ENCODE results near the gene TDO2.

The TDO2 gene

GRCh38 chr4:155952501-155952901, 49.0 kb downstream of the TDO2 start:
- Histone ChIP-seq H3K9me3 (ENCODE audit: insufficient read depth, low read length) (no peaks in the 10 kb centered on the region), H3K27ac (ENCODE audit: low read length) (no peak overlapping the region), H3K4me2 (ENCODE audit: low read length) (peak overlapping the region; percentile 20), H3K36me3 (replicated peaks; ENCODE audit: low read depth, low read length) (no peaks in the 10 kb centered on the region), H3K27me3 (ENCODE audit: low read depth, low read length) (no peaks in the 10 kb centered on the region), H3K4me3 (ENCODE audit: low read length) (peak overlapping the region; percentile 15; the same call in 1 of the 2 replicates), H3K4me1 (ENCODE audit: low read length) (peaks cover 9% of the 10 kb centered on the region), H4K20me1 (ENCODE audit: insufficient read depth, low read length) (no peaks in the 10 kb centered on the region), H2AFZ (ENCODE audit: low read depth, low read length) (no peak overlapping the region), H3K9ac (ENCODE audit: low read length) (peak overlapping the region; percentile 99; the same call in 1 of the 2 replicates), H3K79me2 (ENCODE audit: low read length) (no peaks in the 10 kb centered on the region)
- TF ChIP-seq EZH2phosphoT487 (IDR thresholded peaks at IDR 0.05; ENCODE audit: low read depth) (no peak), CTCF (IDR thresholded peaks at IDR 0.05; ENCODE audit: low read depth, low read length) (no peak)

GRCh38 chr4:155953151-155954117, 49.9 kb downstream of the TDO2 start, which contains the start of gene CTSO:
TSS of gene CTSO (minus strand) at chr4:155953866. CDS start at chr4:155953847, 19 bp downstream.
- peaks cover 9% of the 10 kb centered on the region for H3K4me1 ChIP-seq (ENCODE audit: low read length)
- peak within 1 kb of the TSS; percentile 90 for H3K27ac ChIP-seq (ENCODE audit: low read length)
- H2AFZ ChIP-seq (ENCODE audit: low read depth, low read length) = peak within 1 kb of the TSS; percentile 100
- H3K36me3 ChIP-seq (replicated peaks; ENCODE audit: low read depth, low read length) = no peaks in the 10 kb centered on the region
- no peaks in the 10 kb centered on the region for H3K79me2 ChIP-seq (ENCODE audit: low read length)
- peak within 1 kb of the TSS; percentile 90 for H3K4me2 ChIP-seq (ENCODE audit: low read length)
- no peaks in the 10 kb centered on the region for H3K27me3 ChIP-seq (ENCODE audit: low read depth, low read length)
- peak within 1 kb of the TSS; percentile 94 for H3K4me3 ChIP-seq (ENCODE audit: low read length)
- H3K9ac ChIP-seq (ENCODE audit: low read length) = peak within 1 kb of the TSS; percentile 99
- no peaks in the 10 kb centered on the region for H4K20me1 ChIP-seq (ENCODE audit: insufficient read depth, low read length)
- no peaks in the 10 kb centered on the region for H3K9me3 ChIP-seq (ENCODE audit: insufficient read depth, low read length)
- TF ChIP-seq EZH2phosphoT487 (IDR thresholded peaks at IDR 0.05; ENCODE audit: low read depth) = no peak
- TF ChIP-seq CTCF (IDR thresholded peaks at IDR 0.05; ENCODE audit: low read depth, low read length) = peak; percentile 91

- H3K9me3 ChIP-seq (ENCODE audit: insufficient read depth, low read length) = no peaks in the 10 kb centered on the region
- H3K4me3 ChIP-seq (ENCODE audit: low read length) = peak overlapping the region; percentile 94
- H3K9ac ChIP-seq (ENCODE audit: low read length) = peak overlapping the region; percentile 99
- H3K27me3 ChIP-seq (ENCODE audit: low read depth, low read length) = no peaks in the 10 kb centered on the region
- peak overlapping the region; percentile 100 for H2AFZ ChIP-seq (ENCODE audit: low read depth, low read length)
- no peaks in the 10 kb centered on the region for H4K20me1 ChIP-seq (ENCODE audit: insufficient read depth, low read length)
- no peaks in the 10 kb centered on the region for H3K79me2 ChIP-seq (ENCODE audit: low read length)
- H3K4me1 ChIP-seq (ENCODE audit: low read length) = peaks cover 15% of the 10 kb centered on the region
- peak overlapping the region; percentile 90 for H3K27ac ChIP-seq (ENCODE audit: low read length)
- TF ChIP-seq EZH2phosphoT487 (IDR thresholded peaks at IDR 0.05; ENCODE audit: low read depth) (no peak), CTCF (IDR thresholded peaks at IDR 0.05; ENCODE audit: low read depth, low read length) (no peak)
- no peaks in the 10 kb centered on the region for H3K36me3 ChIP-seq (replicated peaks; ENCODE audit: low read depth, low read length)
- peak overlapping the region; percentile 90 for H3K4me2 ChIP-seq (ENCODE audit: low read length)
Observed at GRCh38 chr4:155954118-155954685, 50.7 kb downstream of the TDO2 start.

- Histone ChIP-seq H3K9me3 (ENCODE audit: insufficient read depth, low read length) (no peaks in the 10 kb centered on the region), H2AFZ (ENCODE audit: low read depth, low read length) (no peak overlapping the region), H3K4me3 (ENCODE audit: low read length) (no peak overlapping the region), H3K27me3 (ENCODE audit: low read depth, low read length) (no peaks in the 10 kb centered on the region), H3K4me1 (ENCODE audit: low read length) (peaks cover 17% of the 10 kb centered on the region), H3K79me2 (ENCODE audit: low read length) (no peaks in the 10 kb centered on the region), H3K27ac (ENCODE audit: low read length) (no peak overlapping the region), H3K36me3 (replicated peaks; ENCODE audit: low read depth, low read length) (no peaks in the 10 kb centered on the region), H3K4me2 (ENCODE audit: low read length) (no peak overlapping the region), H4K20me1 (ENCODE audit: insufficient read depth, low read length) (no peaks in the 10 kb centered on the region), H3K9ac (ENCODE audit: low read length) (no peak overlapping the region)
- TF ChIP-seq CTCF (IDR thresholded peaks at IDR 0.05; ENCODE audit: low read depth, low read length) (no peak), EZH2phosphoT487 (IDR thresholded peaks at IDR 0.05; ENCODE audit: low read depth) (no peak)
Observed at GRCh38 chr4:155954939-155955338, 51.4 kb downstream of the TDO2 start.
